Heart left ventricle (tissue), 16 donors: ENCODE data around the gene FLNB. TPM values are rescaled to one million over a fixed set of nuclear protein-coding genes. Genes with fewer than 3 reads are reported as not detected.

Experiments
- ATAC-seq, 4 donors: fragments of 200-7000 bp; cut with Tn5 transposase; one replicate each; pipeline ENCODE4 v1.9.1; 2020 to 2022; ENCODE audit warnings: moderate library complexity in 4 of 4, mild to moderate bottlenecking in 3 of 4, moderate number of reproducible peaks in 1 of 4
- DNase-seq, 5 donors: peaks; one replicate each; pipeline ENCODE4 v3.0.0-alpha.2; 2020
- H3K27ac ChIP-seq, 12 donors: fragments of 200-600 bp; sonication (generic) in 4 of 12; one replicate each; pipeline versions ENCODE4 v1.5.0 to v1.8.0; 2016 to 2022; ENCODE audit warnings: mild to moderate bottlenecking in 2 of 12
- H3K27me3 ChIP-seq, 9 donors: fragments of 200-600 bp; sonication (generic) in 2 of 9; one replicate each; pipeline versions ENCODE4 v1.5.1 to v1.8.0; 2016 to 2022; ENCODE audit warnings: mild to moderate bottlenecking in 3 of 9
- H3K36me3 ChIP-seq, 9 donors: fragments of 200-600 bp; sonication (generic) in 2 of 9; one replicate each; pipeline versions ENCODE4 v1.5.0 to v1.8.0; 2018 to 2022; ENCODE audit warnings: mild to moderate bottlenecking in 2 of 9
- H3K4me1 ChIP-seq, 12 donors: fragments of 200-600 bp; sonication (generic) in 4 of 12; one replicate each; pipeline versions ENCODE4 v1.5.0 to v1.8.0; 2016 to 2022; ENCODE audit warnings: mild to moderate bottlenecking in 3 of 12
- H3K4me3 ChIP-seq, 12 donors: fragments of 200-600 bp; sonication (generic) in 4 of 12; one replicate each; pipeline versions ENCODE4 v1.5.0 to v1.8.0; 2017 to 2022; ENCODE audit warnings: mild to moderate bottlenecking in 9 of 12, moderate library complexity in 4 of 12
- H3K9me3 ChIP-seq, 12 donors: fragments of 200-600 bp; sonication (generic) in 4 of 12; one replicate each; pipeline versions ENCODE4 v1.5.0 to v1.8.0; 2016 to 2022; ENCODE audit warnings: mild to moderate bottlenecking in 1 of 12
- POLR2A ChIP-seq, 2 donors: fragments of 450-650 bp; IDR thresholded peaks; one replicate each; pipeline ENCODE4 v1.6.1; 2017; ENCODE audit warnings: antibody characterized with exemption in 2 of 2, mild to moderate bottlenecking in 2 of 2, moderate library complexity in 2 of 2
- WGBS, 4 donors: extraction: QIAGEN DNeasy Blood & Tissue Kit in 2 of 4; methylation state at CpG; one replicate each; pipeline versions ENCODE4 v1.1.5 to v1.1.7; 2013 to 2018; 5-methylcytosine and 5-hydroxymethylcytosine counted together
- intact Hi-C, 10 donors: fragments of 100-400 bp; cut with DNase I; formaldehyde crosslinking; loops; one replicate each; pipeline versions ENCODE4 v1.11.1 to v1.14.2; 2022
- polyA plus RNA-seq, 2 donors: library from polyadenylated mRNA; stranded (reverse); fragments of 200-250 nt; gene quantifications; one replicate each; pipeline ENCODE4 v1.2.3, GENCODE V29; 2013
- total RNA-seq, 9 donors: library from RNA; depleted of rRNA in 2 of 9; stranded (reverse); fragments of >200 nt in 2 of 9; fragmentation: NEBNext Ultra II Directional in 3 of 9; extraction: Animal tissue kit (Norgen Biotek cat#: 25700) in 3 of 9; gene quantifications; one replicate each; pipeline versions ENCODE4 v1.1.0 to v1.2.4, GENCODE V29; 2016 to 2023
- TF ChIP-seq, protein P1 (sequence below), 12 donors: fragments of 200-600 bp; sonication (generic) in 4 of 12; IDR thresholded peaks; one replicate each; pipeline versions ENCODE4 v1.5.0 to v1.8.0; 2018 to 2022; ENCODE audit warnings: antibody characterized with exemption in 12 of 12, mild to moderate bottlenecking in 5 of 12
- donor health status: ischemic (EF 13 %, LVEDD 7.1; RV severe dilation, severe dysfunction).
- donor health status: healthy with polysubstance abuse.
- donor health status: DM: no; HTN: yes; CAD: no.
- donor health status: DM: no; HTN: no; CAD: no.
- donor health status: ischemic (EF 25% LVEDD 6.9; RV normal size, moderate dysfunction).
- donor health status: ischemic (EF 25% LVEDD 5.7; RV mildly dilated, moderate dysfunction).
- donor health status: healthy.
- donor health status: DM: yes; HTN: yes; CAD: no.
- donor health status: ischemic (EF 35%, LVEDD 5.7; RV mildly dilated, moderate dysfunction).
- donor health status: nonischemic (EF 11% LVEDD 7.7; RV severe dilation, severe dysfunction).
- donor health status: DM: yes; HTN: yes; CAD: no.
- donor health status: PGD.
- donor health status: ischemic (EF 29% LVEDD 5.4; RV normal size, mild dysfunction).
- donor health status: nonischemic (EF 23%, LVEDD 6.1; RV moderate dilation, normal function).

FLNB gene
- total and polyA plus RNA-seq, 11 donors: 30.5 to 75.6 (median 40.6) TPM

DNA sequence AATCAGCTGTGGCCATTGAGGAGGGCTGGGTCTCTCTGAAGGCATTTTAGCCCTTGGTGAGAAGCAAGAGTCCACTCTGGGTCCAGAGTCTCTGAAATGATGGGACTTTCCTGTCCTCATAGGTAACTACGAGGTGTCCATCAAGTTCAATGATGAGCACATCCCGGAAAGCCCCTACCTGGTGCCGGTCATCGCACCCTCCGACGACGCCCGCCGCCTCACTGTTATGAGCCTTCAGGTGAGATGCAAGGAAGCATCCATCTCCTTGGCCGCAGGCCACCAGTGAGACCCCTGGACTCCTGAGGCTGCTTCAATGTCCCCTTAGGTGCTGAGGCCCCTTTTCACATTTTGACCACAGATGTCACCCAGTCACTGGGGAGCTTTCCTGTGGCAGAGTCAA is 147.6 kb downstream of the FLNB start:
- Histone ChIP-seq H3K4me1 (peaks cover 0 to 14% (median 2%) of the 10 kb centered on the region in 12 donors), H3K36me3 (peaks cover 0 to 95% (median 88%) of the 10 kb centered on the region in 9 donors), H3K4me3 (no peak overlapping the region), H3K27ac (peak overlapping the region in 1 of 12 donors; percentile 20), H3K27me3 (no peaks in the 10 kb centered on the region), H3K9me3 (no peaks in the 10 kb centered on the region)
- TF ChIP-seq, protein P1, sequence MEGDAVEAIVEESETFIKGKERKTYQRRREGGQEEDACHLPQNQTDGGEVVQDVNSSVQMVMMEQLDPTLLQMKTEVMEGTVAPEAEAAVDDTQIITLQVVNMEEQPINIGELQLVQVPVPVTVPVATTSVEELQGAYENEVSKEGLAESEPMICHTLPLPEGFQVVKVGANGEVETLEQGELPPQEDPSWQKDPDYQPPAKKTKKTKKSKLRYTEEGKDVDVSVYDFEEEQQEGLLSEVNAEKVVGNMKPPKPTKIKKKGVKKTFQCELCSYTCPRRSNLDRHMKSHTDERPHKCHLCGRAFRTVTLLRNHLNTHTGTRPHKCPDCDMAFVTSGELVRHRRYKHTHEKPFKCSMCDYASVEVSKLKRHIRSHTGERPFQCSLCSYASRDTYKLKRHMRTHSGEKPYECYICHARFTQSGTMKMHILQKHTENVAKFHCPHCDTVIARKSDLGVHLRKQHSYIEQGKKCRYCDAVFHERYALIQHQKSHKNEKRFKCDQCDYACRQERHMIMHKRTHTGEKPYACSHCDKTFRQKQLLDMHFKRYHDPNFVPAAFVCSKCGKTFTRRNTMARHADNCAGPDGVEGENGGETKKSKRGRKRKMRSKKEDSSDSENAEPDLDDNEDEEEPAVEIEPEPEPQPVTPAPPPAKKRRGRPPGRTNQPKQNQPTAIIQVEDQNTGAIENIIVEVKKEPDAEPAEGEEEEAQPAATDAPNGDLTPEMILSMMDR (IDR thresholded peaks at IDR 0.05): no peak
- no peak for TF ChIP-seq POLR2A (IDR thresholded peaks at IDR 0.05)
- intact Hi-C loops: no loop called here
- ATAC-seq (no peak), DNase-seq (no peak)
- 93 to 98% (median 97%) methylated on average over 9 to 10 of the region's 10 CpGs for WGBS, 4 donors

DNA sequence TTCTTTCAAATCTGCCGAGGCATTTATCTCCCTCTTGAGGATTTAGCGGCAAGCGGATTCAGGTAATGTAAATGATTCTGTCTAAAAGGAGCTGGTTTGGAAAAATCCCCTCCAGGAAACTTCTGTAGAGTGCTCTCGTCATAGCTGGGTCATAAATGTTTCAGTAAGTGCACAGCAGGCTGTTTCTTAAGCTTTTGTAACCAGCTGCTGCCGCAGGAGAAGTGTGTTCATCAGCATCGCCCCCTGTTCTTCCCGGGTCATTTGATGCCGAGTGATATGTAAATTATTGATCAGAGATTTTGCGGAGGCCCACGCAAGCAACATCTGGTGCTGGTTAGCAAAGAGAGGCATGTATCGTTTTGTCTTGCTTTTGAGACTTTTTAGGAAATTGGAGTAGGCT is 149.5 kb downstream of the FLNB start:
- ATAC-seq (no peak), DNase-seq (no peak)
- Histone ChIP-seq H3K27ac (peak overlapping the region in 1 of 12 donors; percentile 20), H3K4me1 (peaks cover 0 to 22% (median 5%) of the 10 kb centered on the region in 12 donors), H3K27me3 (no peaks in the 10 kb centered on the region), H3K36me3 (peaks cover 0 to 97% (median 72%) of the 10 kb centered on the region in 9 donors), H3K9me3 (peaks cover 0 to 6% (median 0%) of the 10 kb centered on the region in 12 donors), H3K4me3 (no peak overlapping the region)
- TF ChIP-seq, protein P1 (IDR thresholded peaks at IDR 0.05): no peak
- TF ChIP-seq POLR2A (IDR thresholded peaks at IDR 0.05): no peak
- 90 to 96% (median 93%) methylated on average over 11 of the region's 11 CpGs for WGBS, 4 donors
- intact Hi-C loops: no loop called here

DNA sequence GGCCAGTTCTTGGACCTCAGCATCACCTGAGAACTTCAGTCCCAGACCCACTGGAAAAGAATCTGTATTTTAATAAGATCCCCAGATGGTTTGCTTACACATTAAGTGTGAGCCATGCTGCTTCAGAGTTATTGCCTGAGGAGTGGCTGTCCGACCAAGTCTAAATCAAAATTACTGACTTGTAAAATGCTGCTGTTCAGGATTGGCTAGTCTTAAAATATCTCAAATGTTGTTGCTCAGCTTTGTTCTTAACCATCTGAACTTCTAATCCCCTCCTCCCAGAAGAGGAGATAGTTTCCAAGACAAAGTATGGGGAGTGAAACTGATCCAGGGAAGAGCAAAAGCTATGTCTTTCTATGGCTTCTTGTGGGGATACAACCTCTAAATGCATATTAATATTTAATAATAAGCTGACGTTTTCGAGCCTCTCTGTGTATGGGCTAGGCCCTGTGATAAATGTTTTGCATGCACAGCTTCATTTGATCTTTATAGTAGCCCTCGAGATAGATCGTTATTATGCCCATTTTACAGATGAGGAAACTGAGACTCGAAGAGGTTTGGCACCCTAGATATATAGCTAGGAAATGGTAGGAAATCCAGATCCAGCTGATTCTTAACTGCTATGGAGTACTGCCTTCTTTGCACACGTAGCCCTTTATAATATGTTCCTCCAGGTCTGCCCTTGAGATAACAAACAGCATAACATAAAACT is 150.4 kb downstream of the FLNB start:
- DNase-seq: no peak
- no peak for TF ChIP-seq POLR2A (IDR thresholded peaks at IDR 0.05)
- TF ChIP-seq, protein P1 (IDR thresholded peaks at IDR 0.05): no peak
- intact Hi-C loops: no loop called here
- no peak overlapping the region for H3K4me3 ChIP-seq
- peak overlapping the region in 1 of 12 donors; percentile 20 for H3K27ac ChIP-seq
- peaks cover 0 to 97% (median 69%) of the 10 kb centered on the region in 9 donors for H3K36me3 ChIP-seq
- peaks cover 0 to 22% (median 11%) of the 10 kb centered on the region in 12 donors for H3K4me1 ChIP-seq
- H3K27me3 ChIP-seq: no peaks in the 10 kb centered on the region
- H3K9me3 ChIP-seq: peaks cover 0 to 6% (median 0%) of the 10 kb centered on the region in 12 donors
- WGBS, 4 donors: 94 to 98% (median 96%) methylated on average over 7 of the region's 7 CpGs
- no peak for ATAC-seq

DNA sequence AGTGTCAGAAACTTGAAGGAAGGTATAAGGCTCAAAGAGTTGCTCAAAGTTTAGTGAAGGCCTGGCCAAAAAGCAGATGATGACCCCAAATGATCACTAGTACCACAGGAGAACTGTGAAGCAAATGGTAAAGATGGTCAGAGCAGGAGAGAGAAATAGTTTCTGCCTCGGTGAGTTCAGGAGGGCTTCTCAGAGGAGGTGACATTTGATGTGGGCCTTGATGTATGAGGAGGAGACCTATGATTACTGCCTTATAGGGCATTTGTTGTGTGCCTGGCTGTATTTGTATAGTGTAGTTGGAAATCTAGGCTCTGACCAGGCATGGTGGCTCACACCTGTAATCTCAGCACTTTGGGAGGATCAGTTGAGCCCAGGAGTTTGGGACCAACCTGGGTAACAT is 152.2 kb downstream of the FLNB start:
- Histone ChIP-seq H3K4me1 (peaks cover 0 to 37% (median 25%) of the 10 kb centered on the region in 12 donors), H3K4me3 (no peak overlapping the region), H3K9me3 (peaks cover 0 to 6% (median 0%) of the 10 kb centered on the region in 12 donors), H3K36me3 (peaks cover 0 to 82% (median 64%) of the 10 kb centered on the region in 9 donors), H3K27ac (peak overlapping the region in 1 of 12 donors; percentile 65), H3K27me3 (no peaks in the 10 kb centered on the region)
- TF ChIP-seq, protein P1 (IDR thresholded peaks at IDR 0.05): no peak
- TF ChIP-seq POLR2A (IDR thresholded peaks at IDR 0.05): no peak
- 93 to 100% (median 96%) methylated on average over 1 of the region's 1 CpG for WGBS, 4 donors
- ATAC-seq: no peak
- intact Hi-C loops: loop anchor here in 1 of 10 donors (10.0 kb wide), 1 partner anchor 266 kb away; no protein-coding TSS in a partner anchor
- no peak for DNase-seq
